Fibroblast of mammary gland (primary cell): ENCODE results near the gene LRRC8D.
"Not testable (repeated sequence)": the region's sequence is repeated elsewhere in the genome, so short reads cannot be mapped to it uniquely, and the experiment has no call there.

Source experiments
- DNase-seq: peaks from one replicate; pipeline ENCODE4 v3.0.0-alpha.2; 2010; ENCODE audit warnings: low read depth
- H3K4me3 ChIP-seq: 2 replicates; pipeline ENCODE4 v1.5.1; 2011; ENCODE audit warnings: low read depth, mild to moderate bottlenecking, low read length, moderate library complexity; ENCODE audit not compliant: control insufficient read depth
- CTCF ChIP-seq: conservative IDR thresholded peaks from 2 replicates; pipeline ENCODE4 v1.5.1; 2011; ENCODE audit warnings: low read depth, low read length, inconsistent platforms; ENCODE audit not compliant: control insufficient read depth, insufficient read depth

The LRRC8D gene

GRCh38 chr1:89820422-89821321 is at the start of gene LRRC8D:
Gene LRRC8D, plus strand, starts transcription at chr1:89821032. Its CDS starts 112,037 bp downstream, at chr1:89933069.
- no peak for TF ChIP-seq CTCF
- peak; percentile 41 for DNase-seq
- peak within 1 kb of the TSS; percentile 54 for H3K4me3 ChIP-seq

GRCh38 chr1:89771991-89772560 is 48.8 kb upstream of the LRRC8D start:
- no peak for TF ChIP-seq CTCF
- no peak for DNase-seq
- H3K4me3 ChIP-seq: no peak overlapping the region

- H3K4me3 ChIP-seq, DNase-seq: not testable (repeated sequence)
These were observed 44.7 kb upstream of the LRRC8D start for GRCh38 chr1:89776104-89776503.

GRCh38 chr1:89777271-89777670 is 43.6 kb upstream of the LRRC8D start:
- H3K4me3 ChIP-seq, DNase-seq: not testable (repeated sequence)

GRCh38 chr1:89779151-89779940 is 41.5 kb upstream of the LRRC8D start:
- DNase-seq: no peak
- H3K4me3 ChIP-seq: no peak overlapping the region
- no peak for TF ChIP-seq CTCF

GRCh38 chr1:89780721-89781120 is 40.1 kb upstream of the LRRC8D start:
- peak; percentile 61 for DNase-seq
- peak; percentile 45 for TF ChIP-seq CTCF
- H3K4me3 ChIP-seq: no peak overlapping the region

GRCh38 chr1:89781494-89782126 is 39.2 kb upstream of the LRRC8D start:
- H3K4me3 ChIP-seq: no peak overlapping the region
- no peak for TF ChIP-seq CTCF
- DNase-seq: peak; percentile 19
